Loucy (cell line): ENCODE measurements around the gene POU5F1.

Experiments used
- H2AFZ ChIP-seq: fragments of 200-600 bp; sonication (generic); 2 replicates; pipeline ENCODE4 v1.6.0; 2016; ENCODE audit warnings: antibody characterized with exemption, mild to moderate bottlenecking, low read length, moderate library complexity
- H3F3A ChIP-seq: fragments of 200-600 bp; 2 replicates; pipeline ENCODE4 v1.6.0; 2016; ENCODE audit warnings: antibody characterized with exemption, low read depth, mild to moderate bottlenecking
- H3K27me3 ChIP-seq: fragments of 200-600 bp; sonication (generic); 2 replicates; pipeline ENCODE4 v1.6.1; 2014; ENCODE audit warnings: low read length, mild to moderate bottlenecking; ENCODE audit not compliant: insufficient read depth, poor library complexity, severe bottlenecking
- H3K36me3 ChIP-seq: fragments of 200-600 bp; sonication (generic); 2 replicates; pipeline ENCODE4 v1.6.1; 2016; ENCODE audit warnings: low read length; ENCODE audit not compliant: insufficient read depth
- H3K4me1 ChIP-seq: fragments of 200-600 bp; sonication (generic); 2 replicates; pipeline ENCODE4 v1.5.1; 2014; ENCODE audit warnings: low read length, mild to moderate bottlenecking; ENCODE audit not compliant: insufficient read depth, poor library complexity, severe bottlenecking
- H3K4me2 ChIP-seq: fragments of 200-600 bp; sonication (generic); 2 replicates; pipeline ENCODE4 v1.6.0; 2014; ENCODE audit warnings: antibody characterized with exemption, low read length, low read depth, mild to moderate bottlenecking; ENCODE audit not compliant: poor library complexity, severe bottlenecking
- H3K4me3 ChIP-seq: fragments of 200-600 bp; sonication (generic); 2 replicates; pipeline ENCODE4 v1.5.1; 2014; ENCODE audit warnings: low read length, mild to moderate bottlenecking, mixed read lengths; ENCODE audit not compliant: poor library complexity, severe bottlenecking
- H3K79me2 ChIP-seq: fragments of 200-600 bp; sonication (generic); 2 replicates; pipeline ENCODE4 v1.6.1; 2014; ENCODE audit warnings: low read length; ENCODE audit not compliant: insufficient read depth
- H3K9ac ChIP-seq: fragments of 200-600 bp; sonication (generic); 2 replicates; pipeline ENCODE4 v1.6.0; 2014; ENCODE audit warnings: mild to moderate bottlenecking, low read depth, low read length, moderate library complexity; ENCODE audit not compliant: poor library complexity, severe bottlenecking
- H3K9me2 ChIP-seq: fragments of 200-600 bp; sonication (generic); replicated peaks from 2 replicates; pipeline ENCODE4 v1.6.1; 2016; ENCODE audit warnings: low read depth, low read length, mixed read lengths
- H3K9me3 ChIP-seq: fragments of 200-600 bp; sonication (generic); 2 replicates; pipeline ENCODE4 v1.6.1; 2014; ENCODE audit warnings: mild to moderate bottlenecking, antibody characterized with exemption, low read length, low read depth; ENCODE audit not compliant: insufficient read depth
- H4K20me1 ChIP-seq: fragments of 200-600 bp; sonication (generic); 2 replicates; pipeline ENCODE4 v1.6.0; 2014; ENCODE audit warnings: antibody characterized with exemption, low read length, mild to moderate bottlenecking; ENCODE audit not compliant: insufficient read depth, poor library complexity, severe bottlenecking
- CTCF ChIP-seq: fragments of 200-600 bp; sonication (generic); conservative IDR thresholded peaks from 2 replicates; pipeline ENCODE4 v1.5.1; 2014; ENCODE audit warnings: mild to moderate bottlenecking, antibody characterized with exemption, low read length
- EZH2phosphoT487 ChIP-seq: fragments of 200-600 bp; IDR thresholded peaks from 2 replicates; pipeline ENCODE4 v1.6.1; 2018; ENCODE audit warnings: antibody characterized with exemption, mild to moderate bottlenecking, moderate library complexity, borderline replicate concordance

POU5F1 gene

DNA sequence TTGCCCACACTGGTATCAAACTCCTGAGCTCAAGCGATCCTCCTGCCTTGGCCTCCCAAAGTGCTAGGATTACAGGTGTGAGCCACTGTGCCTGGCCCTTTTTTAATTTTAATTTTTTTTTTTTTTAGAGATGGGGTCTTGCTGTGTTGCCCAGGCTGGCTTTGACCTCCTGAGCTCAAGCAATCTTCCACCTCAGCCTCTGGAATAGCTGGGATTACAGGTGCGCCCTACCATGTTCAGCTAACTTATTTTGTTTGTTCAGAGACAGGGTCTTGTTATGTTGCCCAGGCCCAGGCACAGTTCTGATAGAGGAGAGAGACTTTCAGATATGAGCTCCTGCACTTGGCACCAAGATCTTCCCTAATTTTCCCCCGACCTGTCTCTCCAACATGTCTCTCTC, 39.7 kb downstream of the POU5F1 start:
- peaks cover 3% of the 10 kb centered on the region for H3K4me1 ChIP-seq

GRCh38 chr6:31129130-31129529, 41.4 kb downstream of the POU5F1 start:
- H3K9me3 ChIP-seq = no peaks in the 10 kb centered on the region
- no peaks in the 10 kb centered on the region for H3K36me3 ChIP-seq
- H3K27me3 ChIP-seq = no peaks in the 10 kb centered on the region
- no peaks in the 10 kb centered on the region for H3K9me2 ChIP-seq
- no peaks in the 10 kb centered on the region for H3K79me2 ChIP-seq
- no peaks in the 10 kb centered on the region for H4K20me1 ChIP-seq
- peaks cover 3% of the 10 kb centered on the region for H3K4me1 ChIP-seq
- no peak overlapping the region for H3K9ac ChIP-seq
- H3K4me3 ChIP-seq = no peak overlapping the region
- H3K4me2 ChIP-seq = no peak overlapping the region
- TF ChIP-seq EZH2phosphoT487 = no peak
- no peak for TF ChIP-seq CTCF
- H3F3A ChIP-seq = no peaks in the 10 kb centered on the region
- H2AFZ ChIP-seq = no peak overlapping the region

More for the DNA sequence above, 39.7 kb downstream of the POU5F1 start:
- Histone ChIP-seq H3K4me3 (no peak overlapping the region), H3K9me2 (no peaks in the 10 kb centered on the region), H3K79me2 (no peaks in the 10 kb centered on the region), H3F3A (no peaks in the 10 kb centered on the region), H3K4me2 (no peak overlapping the region), H3K27me3 (no peaks in the 10 kb centered on the region), H3K9me3 (no peaks in the 10 kb centered on the region), H3K9ac (no peak overlapping the region), H3K36me3 (no peaks in the 10 kb centered on the region), H2AFZ (no peak overlapping the region), H4K20me1 (no peaks in the 10 kb centered on the region)
- TF ChIP-seq EZH2phosphoT487 (no peak), CTCF (no peak)

- Histone ChIP-seq H4K20me1 (no peaks in the 10 kb centered on the region), H3K4me2 (no peak overlapping the region), H3K4me3 (no peak overlapping the region), H3K79me2 (no peaks in the 10 kb centered on the region), H2AFZ (no peak overlapping the region), H3K36me3 (no peaks in the 10 kb centered on the region), H3F3A (no peaks in the 10 kb centered on the region), H3K9me2 (no peaks in the 10 kb centered on the region), H3K9me3 (no peaks in the 10 kb centered on the region), H3K27me3 (no peaks in the 10 kb centered on the region), H3K9ac (no peak overlapping the region), H3K4me1 (peaks cover 3% of the 10 kb centered on the region)
- TF ChIP-seq EZH2phosphoT487 (no peak), CTCF (peak; percentile 82)
Measured at GRCh38 chr6:31128093-31128676, 42.3 kb downstream of the POU5F1 start.
